Measurements from ENCODE around the gene GRIFIN. TPM values are rescaled to one million over a fixed set of nuclear protein-coding genes. Genes with fewer than 3 reads are reported as not detected.

GRIFIN gene
- total RNA-seq, 2 experiments from 2014 or later = not detected

GRCh38 chr7:2495418-2496299 is 19.5 kb upstream of the GRIFIN start:
- no peak for DNase-seq
- intact Hi-C loops (cut with micrococcal nuclease) = no loop called here
- Mint-ChIP-seq H3K27me3 (peaks cover 11% of the 10 kb centered on the region), H3K9me3 (no peaks in the 10 kb centered on the region), H3K4me3 (no peak overlapping the region), H3K36me3 (no peaks in the 10 kb centered on the region), H3K27ac (no peak overlapping the region), H3K4me1 (ENCODE audit: low read depth) (no peaks in the 10 kb centered on the region)
- ChIA-PET POLR2A (no interaction called here), CTCF (no interaction called here)

DNA sequence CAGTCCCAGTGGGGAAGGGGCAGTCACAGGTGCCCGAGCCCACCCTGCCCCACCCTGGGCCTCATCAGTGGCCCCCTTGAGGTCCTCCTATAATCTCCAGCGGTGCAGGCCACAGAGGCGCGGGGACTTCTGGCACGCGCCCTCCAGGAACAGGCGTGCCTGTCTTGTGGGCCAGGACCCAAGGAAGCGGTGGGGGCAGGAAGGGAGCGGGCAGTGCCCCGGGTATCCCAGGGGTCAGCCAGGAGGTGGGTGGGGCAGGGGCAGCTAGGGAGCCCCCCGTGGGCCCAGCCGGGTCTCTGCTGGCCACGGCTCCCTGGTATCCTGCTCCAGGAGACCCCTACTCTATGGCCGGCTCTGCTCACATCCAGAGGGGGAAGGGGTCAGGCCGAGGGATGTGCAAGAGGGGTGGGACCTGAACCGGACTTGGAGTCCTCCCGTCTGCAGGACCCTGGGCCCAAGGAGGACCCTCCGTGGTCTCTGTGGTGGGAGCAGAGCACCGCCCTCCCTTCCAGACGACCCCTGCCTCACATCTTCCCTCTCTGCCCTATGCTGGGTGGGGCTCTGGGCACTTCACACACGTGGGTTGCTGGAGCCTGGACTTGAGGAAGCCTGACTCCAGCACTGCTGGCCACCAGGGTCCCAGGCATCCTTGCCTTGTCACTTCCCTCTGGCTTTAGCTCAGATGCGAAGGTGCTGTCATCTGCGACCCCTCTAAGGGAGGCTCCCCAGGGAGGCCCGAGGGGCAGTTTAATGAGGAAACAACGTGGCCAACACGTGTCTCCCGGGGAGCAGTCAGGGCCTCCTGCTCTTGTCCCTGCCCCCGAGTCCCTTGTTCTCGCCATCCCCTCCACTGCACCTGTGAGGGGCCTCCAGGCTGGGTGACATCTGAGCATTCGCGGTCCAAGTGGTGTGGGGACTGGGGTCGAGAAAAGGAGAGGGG is 18.3 kb upstream of the GRIFIN start:
- no peak for DNase-seq
- Mint-ChIP-seq H3K27ac (no peak overlapping the region), H3K36me3 (no peaks in the 10 kb centered on the region), H3K4me3 (no peak overlapping the region), H3K27me3 (peaks cover 11% of the 10 kb centered on the region), H3K9me3 (no peaks in the 10 kb centered on the region), H3K4me1 (ENCODE audit: low read depth) (no peaks in the 10 kb centered on the region)
- intact Hi-C loops (cut with micrococcal nuclease) = no loop called here
- POLR2A ChIA-PET = no interaction called here
- CTCF ChIA-PET = no interaction called here

GRCh38 chr7:2493205-2494164 is 17.3 kb upstream of the GRIFIN start:
- Mint-ChIP-seq H3K4me3 (no peak overlapping the region), H3K9me3 (no peaks in the 10 kb centered on the region), H3K36me3 (no peaks in the 10 kb centered on the region), H3K27me3 (peaks cover 13% of the 10 kb centered on the region), H3K27ac (no peak overlapping the region), H3K4me1 (ENCODE audit: low read depth) (no peaks in the 10 kb centered on the region)
- POLR2A ChIA-PET = interaction anchor here (0.5 to 0.6 kb wide), 2 partner anchors 73 to 220 kb away, joined by 3 read pairs; no protein-coding TSS in a partner anchor
- intact Hi-C loops (cut with micrococcal nuclease) = no loop called here
- DNase-seq = no peak
- CTCF ChIA-PET = interaction anchor here (1.3 kb wide), 1 partner anchor 25 kb away, joined by 3 read pairs; no protein-coding TSS in a partner anchor

DNA sequence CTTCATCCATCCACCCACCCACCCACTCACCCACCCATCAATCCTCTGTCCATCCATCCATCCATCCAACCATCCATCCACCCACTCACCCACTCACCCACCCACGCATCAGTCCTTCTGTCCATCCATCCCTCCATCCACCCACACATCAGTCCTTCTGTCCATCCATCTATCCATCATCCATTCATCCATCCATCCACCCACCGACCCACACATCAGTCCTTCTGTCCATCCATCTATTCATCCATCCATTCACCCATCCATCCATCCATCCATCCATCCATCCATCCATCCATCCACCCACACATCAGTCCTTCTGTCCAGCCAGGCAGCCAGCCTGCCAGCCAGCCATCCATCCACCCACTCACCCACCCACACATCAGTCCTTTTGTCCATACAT is 15.8 kb upstream of the GRIFIN start:
- intact Hi-C loops (cut with micrococcal nuclease) = no loop called here
- POLR2A ChIA-PET = no interaction called here
- peaks cover 9% of the 10 kb centered on the region for H3K27me3 Mint-ChIP-seq

GRCh38 chr7:2490181-2490651 is 14.0 kb upstream of the GRIFIN start:
- DNase-seq = no peak
- H3K36me3 Mint-ChIP-seq = no peaks in the 10 kb centered on the region
- peaks cover 4% of the 10 kb centered on the region for H3K27me3 Mint-ChIP-seq
- CTCF ChIA-PET = interaction anchor here (1.1 kb wide), 1 partner anchor 22 kb away, joined by 4 read pairs; no protein-coding TSS in a partner anchor
- no peaks in the 10 kb centered on the region for H3K9me3 Mint-ChIP-seq
- intact Hi-C loops (cut with micrococcal nuclease) = no loop called here
- POLR2A ChIA-PET = no interaction called here
- no peak overlapping the region for H3K4me3 Mint-ChIP-seq
- no peaks in the 10 kb centered on the region for H3K4me1 Mint-ChIP-seq (ENCODE audit: low read depth)
- H3K27ac Mint-ChIP-seq = no peak overlapping the region

More for the DNA sequence above, 15.8 kb upstream of the GRIFIN start:
- H3K4me3 Mint-ChIP-seq = no peak overlapping the region
- DNase-seq = no peak
- H3K27ac Mint-ChIP-seq = no peak overlapping the region
- no peaks in the 10 kb centered on the region for H3K9me3 Mint-ChIP-seq
- no peaks in the 10 kb centered on the region for H3K4me1 Mint-ChIP-seq (ENCODE audit: low read depth)
- H3K36me3 Mint-ChIP-seq = no peaks in the 10 kb centered on the region
- CTCF ChIA-PET = interaction anchor here (1.3 kb wide), 1 partner anchor 24 kb away, joined by 3 read pairs; no protein-coding TSS in a partner anchor

- no peak for DNase-seq
- Mint-ChIP-seq H3K9me3 (no peaks in the 10 kb centered on the region), H3K36me3 (no peaks in the 10 kb centered on the region), H3K27ac (no peak overlapping the region), H3K4me1 (ENCODE audit: low read depth) (no peaks in the 10 kb centered on the region), H3K27me3 (peaks cover 3% of the 10 kb centered on the region), H3K4me3 (no peak overlapping the region)
- ChIA-PET POLR2A (no interaction called here), CTCF (interaction anchor here (1.9 kb wide), 1 partner anchor 19 kb away, joined by 8 read pairs; no protein-coding TSS in a partner anchor)
- intact Hi-C loops (cut with micrococcal nuclease) = no loop called here
Observed at GRCh38 chr7:2488681-2489080, 12.5 kb upstream of the GRIFIN start.

- H3K9me3 Mint-ChIP-seq = no peaks in the 10 kb centered on the region
- ChIA-PET CTCF (interaction anchor here (1.9 kb wide), 1 partner anchor 19 kb away, joined by 8 read pairs; no protein-coding TSS in a partner anchor), POLR2A (no interaction called here)
- H3K27ac Mint-ChIP-seq = no peak overlapping the region
- DNase-seq = no peak
- peaks cover 3% of the 10 kb centered on the region for H3K27me3 Mint-ChIP-seq
- H3K4me1 Mint-ChIP-seq (ENCODE audit: low read depth) = no peaks in the 10 kb centered on the region
- no peaks in the 10 kb centered on the region for H3K36me3 Mint-ChIP-seq
- intact Hi-C loops (cut with micrococcal nuclease) = no loop called here
- no peak overlapping the region for H3K4me3 Mint-ChIP-seq
Observed at GRCh38 chr7:2488272-2488645, 12.1 kb upstream of the GRIFIN start.

- H3K4me3 Mint-ChIP-seq = no peak overlapping the region
- H3K27me3 Mint-ChIP-seq = peaks cover 3% of the 10 kb centered on the region
- POLR2A ChIA-PET = no interaction called here
- intact Hi-C loops (cut with micrococcal nuclease) = no loop called here
- CTCF ChIA-PET = interaction anchor here (1.9 kb wide), 1 partner anchor 18 kb away, joined by 8 read pairs; no protein-coding TSS in a partner anchor
- no peak overlapping the region for H3K27ac Mint-ChIP-seq
- DNase-seq = no peak
- no peaks in the 10 kb centered on the region for H3K36me3 Mint-ChIP-seq
- peaks cover 5% of the 10 kb centered on the region for H3K9me3 Mint-ChIP-seq
- H3K4me1 Mint-ChIP-seq (ENCODE audit: low read depth) = no peaks in the 10 kb centered on the region
Observed at GRCh38 chr7:2487586-2488271, 11.5 kb upstream of the GRIFIN start.

DNA sequence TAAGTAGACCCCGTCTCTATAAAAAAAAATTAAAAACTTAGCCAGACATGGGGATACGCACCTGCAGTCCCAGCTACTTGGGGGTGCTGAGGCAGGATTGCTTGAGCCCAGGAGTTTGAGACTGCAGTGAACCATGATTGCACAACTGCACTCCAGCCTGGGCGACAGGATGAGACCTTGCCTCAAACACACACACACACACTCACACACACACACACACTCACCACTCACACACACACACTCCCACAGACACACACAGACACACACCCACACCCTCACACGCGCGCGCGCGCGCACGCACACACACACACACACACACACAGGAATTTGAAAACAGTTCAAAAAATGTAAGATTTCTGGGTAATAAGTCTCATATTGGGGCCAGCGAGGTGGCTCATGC is 8.7 kb upstream of the GRIFIN start:
- Mint-ChIP-seq H3K27me3 (peaks cover 1% of the 10 kb centered on the region), H3K36me3 (no peaks in the 10 kb centered on the region), H3K27ac (no peak overlapping the region), H3K4me1 (ENCODE audit: low read depth) (no peaks in the 10 kb centered on the region), H3K4me3 (no peak overlapping the region), H3K9me3 (peaks cover 8% of the 10 kb centered on the region)
- ChIA-PET CTCF (no interaction called here), POLR2A (no interaction called here)
- intact Hi-C loops (cut with micrococcal nuclease) = no loop called here
- DNase-seq = no peak

- CTCF ChIA-PET = interaction anchor here (1.2 to 1.9 kb wide), 2 partner anchors 13 to 15 kb away, joined by 3 to 9 read pairs; no protein-coding TSS in a partner anchor
- POLR2A ChIA-PET = interaction anchor here (0.6 kb wide), 1 partner anchor 679 kb away, joined by 4 read pairs; no protein-coding TSS in a partner anchor
- intact Hi-C loops (cut with micrococcal nuclease) = no loop called here
- Mint-ChIP-seq H3K4me3 (no peak overlapping the region), H3K36me3 (no peaks in the 10 kb centered on the region), H3K27ac (no peak overlapping the region), H3K4me1 (ENCODE audit: low read depth) (no peaks in the 10 kb centered on the region), H3K27me3 (no peaks in the 10 kb centered on the region), H3K9me3 (peaks cover 8% of the 10 kb centered on the region)
- DNase-seq = no peak
Observed at GRCh38 chr7:2483494-2483893, 7.3 kb upstream of the GRIFIN start.
